Ishikawa (cell line): ENCODE data around the gene EPGN.

Experiments
- EGR1 ChIP-seq: IDR thresholded peaks from 2 replicates; pipeline ENCODE4 v1.6.1; 2012
- MAX ChIP-seq: IDR thresholded peaks from 2 replicates; pipeline ENCODE4 v1.6.1; 2012
- NFIC ChIP-seq: IDR thresholded peaks from 2 replicates; pipeline ENCODE4 v1.6.1; 2012
- REST ChIP-seq: IDR thresholded peaks from 2 replicates; pipeline ENCODE4 v1.6.1; 2012; ENCODE audit warnings: low read depth, mild to moderate bottlenecking

- no peak for TF ChIP-seq REST
- TF ChIP-seq EGR1, result no peak
- no peak for TF ChIP-seq MAX
- TF ChIP-seq NFIC, result no peak
These were observed 15.4 kb downstream of the EPGN start for GRCh38 chr4:74323663-74324062.
